Lower lobe of right lung (tissue), 2 donors: ENCODE data around the gene PDRG1. TPM values are rescaled to one million over a fixed set of nuclear protein-coding genes. Genes with fewer than 3 reads are reported as not detected.

ENCODE experiments used
- ATAC-seq, 2 donors: fragments of 200-7000 bp; cut with Tn5 transposase; one replicate each; pipeline ENCODE4 v1.9.1; 2020 to 2022; ENCODE audit warnings: mild to moderate bottlenecking in 2 of 2, moderate library complexity in 2 of 2
- DNase-seq: peaks from one replicate; pipeline ENCODE4 v3.0.0-alpha.2; 2020
- H3K27ac ChIP-seq: fragments of 200-600 bp; one replicate; pipeline ENCODE4 v1.8.0; 2022
- H3K27me3 ChIP-seq: fragments of 200-600 bp; one replicate; pipeline ENCODE4 v1.8.0; 2022; ENCODE audit warnings: low read depth
- H3K36me3 ChIP-seq: fragments of 200-600 bp; one replicate; pipeline ENCODE4 v1.8.0; 2022; ENCODE audit warnings: mild to moderate bottlenecking
- H3K4me1 ChIP-seq: fragments of 200-600 bp; one replicate; pipeline ENCODE4 v1.8.0; 2022
- H3K4me3 ChIP-seq: fragments of 200-600 bp; one replicate; pipeline ENCODE4 v1.8.0; 2022; ENCODE audit warnings: mild to moderate bottlenecking
- H3K9me3 ChIP-seq: fragments of 200-600 bp; one replicate; pipeline ENCODE4 v1.8.0; 2022
- CTCF ChIP-seq: fragments of 200-600 bp; IDR thresholded peaks from one replicate; pipeline ENCODE4 v1.8.0; 2022; ENCODE audit warnings: antibody characterized with exemption, mild to moderate bottlenecking
- intact Hi-C: fragments of 100-400 bp; cut with DNase I; formaldehyde crosslinking; loops from one replicate; pipeline ENCODE4 v1.11.0; 2022
- total RNA-seq: library from RNA; stranded (reverse); fragmentation: NEBNext Ultra II Directional; extraction: Animal tissue kit (Norgen Biotek cat#: 25700); gene quantifications from one replicate; pipeline ENCODE4 v1.2.1, GENCODE V29; 2021
- donor health status: DM: no; HTN: yes; CAD: no; lungs with severe emphysema.

PDRG1 gene
- total RNA-seq, 1 donor from 2014 or later, result 9.4 TPM

GRCh38 chr20:31916708-31917107 is 35.1 kb downstream of the PDRG1 start:
- Histone ChIP-seq H3K27ac (no peak overlapping the region), H3K9me3 (no peaks in the 10 kb centered on the region), H3K27me3 (peaks cover 10% of the 10 kb centered on the region), H3K36me3 (no peaks in the 10 kb centered on the region), H3K4me1 (no peaks in the 10 kb centered on the region), H3K4me3 (no peak overlapping the region)
- intact Hi-C loops, result no loop called here
- no peak for ATAC-seq
- DNase-seq, result no peak
- no peak for TF ChIP-seq CTCF

GRCh38 chr20:31915491-31916280 is 36.2 kb downstream of the PDRG1 start:
- peaks cover 10% of the 10 kb centered on the region for H3K27me3 ChIP-seq
- H3K36me3 ChIP-seq, result no peaks in the 10 kb centered on the region
- no peak for TF ChIP-seq CTCF
- no peaks in the 10 kb centered on the region for H3K9me3 ChIP-seq
- intact Hi-C loops, result no loop called here
- no peak overlapping the region for H3K27ac ChIP-seq
- H3K4me1 ChIP-seq, result no peaks in the 10 kb centered on the region
- no peak for ATAC-seq
- no peak overlapping the region for H3K4me3 ChIP-seq
- no peak for DNase-seq

GRCh38 chr20:31914170-31914569 is 37.7 kb downstream of the PDRG1 start:
- intact Hi-C loops, result no loop called here
- no peak for ATAC-seq
- Histone ChIP-seq H3K4me1 (no peaks in the 10 kb centered on the region), H3K27me3 (peaks cover 2% of the 10 kb centered on the region), H3K9me3 (no peaks in the 10 kb centered on the region), H3K27ac (no peak overlapping the region), H3K36me3 (no peaks in the 10 kb centered on the region), H3K4me3 (no peak overlapping the region)
- no peak for TF ChIP-seq CTCF
- no peak for DNase-seq

- no peak for ATAC-seq
- H3K9me3 ChIP-seq, result no peaks in the 10 kb centered on the region
- intact Hi-C loops, result no loop called here
- H3K27me3 ChIP-seq, result no peaks in the 10 kb centered on the region
- H3K27ac ChIP-seq, result no peak overlapping the region
- no peak for DNase-seq
- H3K4me1 ChIP-seq, result no peaks in the 10 kb centered on the region
- TF ChIP-seq CTCF, result no peak
- no peaks in the 10 kb centered on the region for H3K36me3 ChIP-seq
- no peak overlapping the region for H3K4me3 ChIP-seq
These were observed 38.3 kb downstream of the PDRG1 start for GRCh38 chr20:31913431-31914157.

- H3K36me3 ChIP-seq, result no peaks in the 10 kb centered on the region
- ATAC-seq (no peak), DNase-seq (no peak)
- intact Hi-C loops, result no loop called here
- TF ChIP-seq CTCF, result no peak
- no peak overlapping the region for H3K27ac ChIP-seq
- H3K9me3 ChIP-seq, result no peaks in the 10 kb centered on the region
- no peak overlapping the region for H3K4me3 ChIP-seq
- H3K27me3 ChIP-seq, result no peaks in the 10 kb centered on the region
- no peaks in the 10 kb centered on the region for H3K4me1 ChIP-seq
These were observed 41.6 kb downstream of the PDRG1 start for GRCh38 chr20:31910071-31910803.
